ENCODE results near the gene IGSF8. TPM values are rescaled to one million over a fixed set of nuclear protein-coding genes. Genes with fewer than 3 reads are reported as not detected.

IGSF8 gene
- total RNA-seq, 6 experiments from 2014 or later = 27.5 to 45.7 (median 29.4) TPM

GRCh38 chr1:160116283-160117147 lies 18.1 kb upstream of the IGSF8 start:
- H3K27ac ChIP-seq = no peak overlapping the region
- H3K9me3 ChIP-seq = no peaks in the 10 kb centered on the region
- 66% methylated on average over 7 of the region's 12 CpGs for WGBS (ENCODE audit: insufficient coverage, low coverage, low lambda C conversion rate, missing lambda C conversion rate)
- H3K27me3 ChIP-seq = no peaks in the 10 kb centered on the region
- TF ChIP-seq CTCF (IDR thresholded peaks at IDR 0.05) (no peak), POLR2A (IDR thresholded peaks at IDR 0.05) (no peak)
- ATAC-seq = no peak
- no peaks in the 10 kb centered on the region for H3K4me1 ChIP-seq
- intact Hi-C loops (cut with DNase I) = loop anchor here in 1 of 2 donors (10.0 kb wide), 1 partner anchor 58 kb away; no protein-coding TSS in a partner anchor
- H3K36me3 ChIP-seq = no peaks in the 10 kb centered on the region
- H3K4me3 ChIP-seq = no peak overlapping the region
- no peak for DNase-seq

- TF ChIP-seq CTCF (IDR thresholded peaks at IDR 0.05) (no peak), POLR2A (IDR thresholded peaks at IDR 0.05) (no peak)
- Histone ChIP-seq H3K36me3 (no peaks in the 10 kb centered on the region), H3K4me3 (no peak within 1 kb of the TSS), H3K4me1 (no peaks in the 10 kb centered on the region), H3K27ac (no peak within 1 kb of the TSS), H3K9me3 (no peaks in the 10 kb centered on the region), H3K27me3 (no peaks in the 10 kb centered on the region)
- DNase-seq (no peak), ATAC-seq (no peak)
- intact Hi-C loops (cut with DNase I) = loop anchor here in 1 of 2 donors (10.0 kb wide), 1 partner anchor 59 kb away; no protein-coding TSS in a partner anchor
- 29% methylated on average over 10 of the region's 16 CpGs for WGBS (ENCODE audit: insufficient coverage, low coverage, low lambda C conversion rate, missing lambda C conversion rate)
These were observed 17.3 kb upstream of the IGSF8 start, which contains the start of gene ATP1A2 for GRCh38 chr1:160115545-160116282. TSS of gene ATP1A2 (plus strand) at chr1:160115759. CDS start at chr1:160115862, 103 bp downstream.

GRCh38 chr1:160114085-160114484 lies 15.7 kb upstream of the IGSF8 start:
- no peak for ATAC-seq
- H3K27ac ChIP-seq = no peak overlapping the region
- no peaks in the 10 kb centered on the region for H3K4me1 ChIP-seq
- intact Hi-C loops (cut with DNase I) = loop anchor here in 1 of 2 donors (10.0 kb wide), 1 partner anchor 61 kb away; no protein-coding TSS in a partner anchor
- no peak for TF ChIP-seq POLR2A (IDR thresholded peaks at IDR 0.05)
- no peaks in the 10 kb centered on the region for H3K27me3 ChIP-seq
- H3K36me3 ChIP-seq = no peaks in the 10 kb centered on the region
- DNase-seq = no peak
- no peak overlapping the region for H3K4me3 ChIP-seq
- no peaks in the 10 kb centered on the region for H3K9me3 ChIP-seq
- 68% methylated on average over 4 of the region's 4 CpGs for WGBS (ENCODE audit: insufficient coverage, low coverage, low lambda C conversion rate, missing lambda C conversion rate)

- Histone ChIP-seq H3K36me3 (no peaks in the 10 kb centered on the region), H3K27me3 (no peaks in the 10 kb centered on the region), H3K27ac (no peak overlapping the region), H3K4me3 (no peak overlapping the region), H3K9me3 (no peaks in the 10 kb centered on the region), H3K4me1 (no peaks in the 10 kb centered on the region)
- DNase-seq (no peak), ATAC-seq (no peak)
- intact Hi-C loops (cut with DNase I) = loop anchor here in 1 of 2 donors (10.0 kb wide), 1 partner anchor 61 kb away; no protein-coding TSS in a partner anchor
- no peak for TF ChIP-seq CTCF (IDR thresholded peaks at IDR 0.05)
- TF ChIP-seq POLR2A (IDR thresholded peaks at IDR 0.05) = no peak
- 80% methylated on average over 5 of the region's 8 CpGs for WGBS (ENCODE audit: insufficient coverage, low coverage, low lambda C conversion rate, missing lambda C conversion rate)
These were observed 15.0 kb upstream of the IGSF8 start for GRCh38 chr1:160113407-160113806.
